Lung (tissue), 12 donors: ENCODE data around the gene OSBPL9. TPM values are rescaled to one million over a fixed set of nuclear protein-coding genes. Genes with fewer than 3 reads are reported as not detected.

Source experiments
- ATAC-seq: fragments of 200-7000 bp; cut with Tn5 transposase; one replicate; pipeline ENCODE4 v1.9.1; 2020; ENCODE audit warnings: moderate number of reproducible peaks; ENCODE audit not compliant: insufficient read depth, low FRiP score
- DNase-seq, 3 donors: peaks; one replicate each; pipeline ENCODE4 v3.0.0-alpha.2; 2013 to 2017
- H3K27ac ChIP-seq, 2 donors: one replicate each; pipeline ENCODE4 v1.5.1; 2013; ENCODE audit warnings: mild to moderate bottlenecking in 2 of 2, moderate library complexity in 2 of 2, control low read depth in 1 of 2, inconsistent platforms in 1 of 2, low read depth in 1 of 2, low read length in 1 of 2
- H3K27me3 ChIP-seq, 3 donors: one replicate each; pipeline ENCODE4 v1.5.1; 2013; ENCODE audit warnings: low read length in 2 of 3; ENCODE audit not compliant: control insufficient read depth in 3 of 3, insufficient read depth in 3 of 3
- H3K36me3 ChIP-seq, 4 donors: one replicate each; pipeline ENCODE4 v1.5.1; 2013; ENCODE audit warnings: low read length in 4 of 4, mild to moderate bottlenecking in 1 of 4, moderate library complexity in 1 of 4; ENCODE audit not compliant: control insufficient read depth in 4 of 4, insufficient read depth in 4 of 4
- H3K4me1 ChIP-seq, 5 donors: one replicate each; pipeline ENCODE4 v1.5.1; 2013; ENCODE audit warnings: low read length in 5 of 5, mild to moderate bottlenecking in 2 of 5, moderate library complexity in 1 of 5; ENCODE audit not compliant: control insufficient read depth in 5 of 5, insufficient read depth in 5 of 5
- H3K4me3 ChIP-seq: one replicate; pipeline ENCODE4 v1.5.1; 2013; ENCODE audit warnings: mild to moderate bottlenecking, control low read depth, moderate library complexity
- H3K9ac ChIP-seq, 2 donors: one replicate each; pipeline ENCODE4 v1.5.1; 2013; ENCODE audit warnings: low read length in 2 of 2, control low read depth in 1 of 2; ENCODE audit not compliant: insufficient read depth in 1 of 2
- H3K9me3 ChIP-seq, 4 donors: one replicate each; pipeline ENCODE4 v1.5.1; 2013; ENCODE audit warnings: low read length in 3 of 4, mild to moderate bottlenecking in 1 of 4, moderate library complexity in 1 of 4; ENCODE audit not compliant: control insufficient read depth in 4 of 4, insufficient read depth in 3 of 4
- WGBS, 2 donors: extraction: QIAGEN DNeasy Blood & Tissue Kit; methylation state at CpG; one replicate each; pipeline ENCODE4 v1.1.7; 2013; 5-methylcytosine and 5-hydroxymethylcytosine counted together
- polyA plus RNA-seq, 2 donors: library from polyadenylated mRNA; stranded (reverse); fragments of 200-250 nt; gene quantifications; one replicate each; pipeline ENCODE4 v1.2.1, GENCODE V29; 2013
- total RNA-seq, 2 donors: library from RNA; depleted of rRNA in 1 of 2; stranded (reverse); fragments of >200 nt in 1 of 2; gene quantifications; one replicate each; pipeline ENCODE4 v1.2.1, GENCODE V29; 2014 to 2021
- TF ChIP-seq, protein P1 (sequence below): IDR thresholded peaks from 2 replicates; pipeline ENCODE4 v1.5.1; 2012; ENCODE audit warnings: mild to moderate bottlenecking; ENCODE audit errors: control extremely low read depth, extremely low read depth
- donor health status: control.
- donor health status: control.
- donor health status: Bipolar disorder and iron deficiency.
- donor health status: healthy.
- donor health status: DM: yes; HTN: yes; CAD: no.

Gene OSBPL9
- total and polyA plus RNA-seq, 4 donors = 36.8 to 135 (median 72.4) TPM

DNA sequence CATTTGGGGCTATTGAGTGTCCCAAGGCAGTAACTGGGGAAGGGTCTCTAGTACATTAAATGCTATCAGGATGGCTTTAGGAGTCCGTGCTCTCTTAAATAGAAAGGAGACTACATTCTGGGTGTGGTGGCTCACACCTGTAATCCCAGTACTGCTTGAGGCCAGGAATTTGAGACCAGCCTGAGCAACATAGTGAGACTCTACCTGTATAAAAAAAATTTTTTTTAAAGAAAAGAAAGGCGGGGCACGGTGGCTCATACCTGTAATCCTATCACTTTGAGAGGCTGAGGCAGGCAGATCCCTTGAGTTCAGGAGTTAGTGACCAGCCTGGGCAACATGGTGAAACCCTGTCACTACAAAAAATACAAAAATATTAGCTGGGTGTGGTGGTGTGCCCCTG lies 21.5 kb downstream of the OSBPL9 start:
- no peaks in the 10 kb centered on the region for H3K9me3 ChIP-seq
- 97 to 98% methylated on average over 3 of the region's 3 CpGs for WGBS, 2 donors
- no peak overlapping the region for H3K9ac ChIP-seq
- TF ChIP-seq, protein P1, sequence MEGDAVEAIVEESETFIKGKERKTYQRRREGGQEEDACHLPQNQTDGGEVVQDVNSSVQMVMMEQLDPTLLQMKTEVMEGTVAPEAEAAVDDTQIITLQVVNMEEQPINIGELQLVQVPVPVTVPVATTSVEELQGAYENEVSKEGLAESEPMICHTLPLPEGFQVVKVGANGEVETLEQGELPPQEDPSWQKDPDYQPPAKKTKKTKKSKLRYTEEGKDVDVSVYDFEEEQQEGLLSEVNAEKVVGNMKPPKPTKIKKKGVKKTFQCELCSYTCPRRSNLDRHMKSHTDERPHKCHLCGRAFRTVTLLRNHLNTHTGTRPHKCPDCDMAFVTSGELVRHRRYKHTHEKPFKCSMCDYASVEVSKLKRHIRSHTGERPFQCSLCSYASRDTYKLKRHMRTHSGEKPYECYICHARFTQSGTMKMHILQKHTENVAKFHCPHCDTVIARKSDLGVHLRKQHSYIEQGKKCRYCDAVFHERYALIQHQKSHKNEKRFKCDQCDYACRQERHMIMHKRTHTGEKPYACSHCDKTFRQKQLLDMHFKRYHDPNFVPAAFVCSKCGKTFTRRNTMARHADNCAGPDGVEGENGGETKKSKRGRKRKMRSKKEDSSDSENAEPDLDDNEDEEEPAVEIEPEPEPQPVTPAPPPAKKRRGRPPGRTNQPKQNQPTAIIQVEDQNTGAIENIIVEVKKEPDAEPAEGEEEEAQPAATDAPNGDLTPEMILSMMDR = no peak
- DNase-seq (no peak), ATAC-seq (no peak)
- H3K36me3 ChIP-seq = peaks cover 0 to 3% (median 0%) of the 10 kb centered on the region in 4 donors
- H3K4me3 ChIP-seq = no peak overlapping the region
- H3K27me3 ChIP-seq = no peaks in the 10 kb centered on the region
- peaks cover 3 to 34% (median 8%) of the 10 kb centered on the region in 5 donors for H3K4me1 ChIP-seq
- peak overlapping the region in 1 of 2 donors; percentile 45 for H3K27ac ChIP-seq

DNA sequence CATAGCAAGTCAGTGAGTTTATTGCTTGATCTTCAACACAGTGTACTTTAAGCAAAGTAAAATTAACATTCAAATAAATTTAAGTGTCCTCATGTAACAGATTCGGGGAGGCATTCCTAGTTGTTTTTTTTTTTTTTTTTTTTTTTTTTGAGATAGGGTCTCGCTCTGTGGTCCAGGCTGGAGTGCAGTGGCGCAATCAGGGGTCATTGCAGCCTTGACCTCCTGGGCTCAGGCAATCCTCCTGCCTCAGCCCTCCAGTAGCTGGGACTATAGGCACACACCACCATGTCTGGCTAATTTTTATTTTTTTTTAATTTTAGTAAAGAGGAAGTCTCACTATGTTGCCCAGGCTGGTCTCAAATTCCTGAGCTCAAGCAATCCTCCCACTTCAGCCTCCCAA lies 22.8 kb downstream of the OSBPL9 start:
- peaks cover 0 to 3% (median 0%) of the 10 kb centered on the region in 4 donors for H3K36me3 ChIP-seq
- H3K27ac ChIP-seq = no peak overlapping the region
- H3K9me3 ChIP-seq = no peaks in the 10 kb centered on the region
- H3K9ac ChIP-seq = no peak overlapping the region
- no peaks in the 10 kb centered on the region for H3K27me3 ChIP-seq
- no peak for ATAC-seq
- TF ChIP-seq, protein P1 = no peak
- no peak overlapping the region for H3K4me3 ChIP-seq
- H3K4me1 ChIP-seq = peaks cover 3 to 43% (median 8%) of the 10 kb centered on the region in 5 donors
- 93 to 97% methylated on average over 3 of the region's 3 CpGs for WGBS, 2 donors
- DNase-seq = no peak

DNA sequence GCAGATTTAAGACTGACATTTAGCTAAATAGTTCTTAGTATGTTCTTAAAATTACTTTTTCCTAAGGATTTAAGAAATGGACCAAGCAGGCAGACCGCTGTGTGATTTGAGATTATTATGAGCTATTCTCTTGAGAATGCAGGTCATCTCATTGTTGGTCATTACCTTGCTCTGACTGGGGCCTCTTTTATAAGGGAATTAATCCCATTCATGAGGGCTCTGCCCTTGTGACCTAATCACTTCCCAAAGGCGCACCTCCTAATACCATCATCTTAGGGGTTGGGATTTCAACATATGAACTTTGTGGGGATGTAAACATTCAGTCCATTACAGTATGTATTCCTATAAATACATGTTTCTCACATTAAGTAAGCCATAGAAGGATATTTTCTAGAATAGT lies 24.2 kb downstream of the OSBPL9 start:
- Histone ChIP-seq H3K4me1 (peaks cover 3 to 42% (median 8%) of the 10 kb centered on the region in 5 donors), H3K27me3 (no peaks in the 10 kb centered on the region), H3K36me3 (peaks cover 0 to 3% (median 0%) of the 10 kb centered on the region in 4 donors), H3K27ac (no peak overlapping the region), H3K4me3 (no peak overlapping the region), H3K9ac (no peak overlapping the region), H3K9me3 (no peaks in the 10 kb centered on the region)
- DNase-seq (no peak), ATAC-seq (no peak)
- TF ChIP-seq, protein P1 = no peak
- 89 to 98% methylated on average over 2 of the region's 2 CpGs for WGBS, 2 donors

DNA sequence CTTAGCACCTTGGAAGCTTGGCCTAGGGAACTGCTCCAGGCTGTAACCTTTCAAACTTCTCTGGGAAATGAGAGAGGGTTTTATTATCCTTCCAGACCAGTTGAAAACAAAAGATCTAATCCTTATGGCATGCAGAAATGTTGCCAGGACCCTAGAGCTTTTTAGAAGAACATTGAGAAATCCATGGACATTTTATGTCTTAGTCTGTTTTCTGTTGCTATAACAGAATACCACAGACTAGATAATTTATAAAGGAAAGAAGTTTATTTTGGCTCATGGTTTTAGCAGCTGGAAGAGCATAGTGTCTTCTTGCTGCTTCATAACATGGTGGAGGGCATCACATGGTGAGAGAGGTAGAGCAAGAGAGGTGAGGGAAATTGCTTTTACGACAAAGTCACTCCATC lies 25.8 kb downstream of the OSBPL9 start:
- Histone ChIP-seq H3K36me3 (peaks cover 0 to 3% (median 0%) of the 10 kb centered on the region in 4 donors), H3K27ac (peak overlapping the region in 1 of 2 donors; percentile 90), H3K27me3 (no peaks in the 10 kb centered on the region), H3K4me1 (peaks cover 0 to 40% (median 8%) of the 10 kb centered on the region in 5 donors), H3K9me3 (no peaks in the 10 kb centered on the region), H3K4me3 (no peak overlapping the region), H3K9ac (peak overlapping the region in 1 of 2 donors; percentile 51)
- peak; percentile 53 for ATAC-seq
- WGBS, 2 donors = 89 to 93% methylated on average over 1 of the region's 1 CpG
- DNase-seq = peak; percentile 19 to 94 (median 86)
- TF ChIP-seq, protein P1 = no peak
